IPS-18c (cell line): Measurements from ENCODE around the gene USP40.
"Not testable (repeated sequence)": the region's sequence is repeated elsewhere in the genome, so short reads cannot be mapped to it uniquely, and the experiment has no call there.

Experiments
- H3K4me3 ChIP-seq: 2 replicates; pipeline ENCODE4 v1.7.0; 2013; ENCODE audit warnings: low read depth, mild to moderate bottlenecking, low read length, moderate library complexity; ENCODE audit not compliant: insufficient read depth
- H3K9me3 ChIP-seq: one replicate; pipeline ENCODE4 v1.6.1; 2013; ENCODE audit warnings: mild to moderate bottlenecking, low read length, moderate library complexity; ENCODE audit not compliant: control insufficient read depth, insufficient read depth

Gene USP40

DNA sequence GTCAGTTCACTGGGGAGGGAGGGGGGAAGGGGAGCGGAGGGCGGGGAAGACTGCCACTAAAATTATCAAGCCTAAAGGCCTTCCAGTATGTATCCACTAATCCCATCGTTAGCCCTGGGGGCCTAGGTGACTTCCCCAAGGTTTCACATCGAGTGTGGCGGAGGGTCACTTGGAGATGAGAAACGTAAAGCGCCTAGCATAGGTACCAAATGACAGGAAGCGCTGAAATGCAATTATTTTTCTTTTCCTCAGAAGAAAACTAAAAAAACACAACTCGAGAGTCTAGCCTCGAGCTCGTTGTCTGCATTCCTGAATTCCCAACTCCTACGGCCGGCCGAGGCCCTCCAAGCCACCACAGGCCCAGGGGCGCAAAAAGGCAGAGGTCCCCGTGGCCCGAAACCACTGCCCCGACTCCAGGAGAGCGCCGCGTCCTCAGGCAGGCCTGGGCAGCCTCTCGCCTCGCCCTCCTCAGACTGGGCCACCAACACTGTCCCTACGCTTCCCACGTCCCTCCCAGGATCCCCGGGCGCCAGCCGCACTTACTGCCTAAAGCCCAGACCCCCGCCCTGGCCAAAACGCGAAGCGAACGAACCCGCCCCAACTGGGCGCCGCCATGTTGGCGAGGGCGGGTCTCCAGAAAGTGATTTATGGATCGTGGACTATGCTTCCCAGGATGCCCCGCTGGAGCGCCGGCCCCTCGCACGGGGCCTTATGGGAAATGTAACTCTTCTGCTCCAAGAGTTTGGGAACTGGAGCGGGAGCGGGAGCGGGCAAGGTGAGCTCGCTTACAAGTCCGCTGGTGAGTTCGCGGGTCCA, at the start of gene USP40:
USP40 (minus strand) TSS at position 642 of the 816 bp plus-strand sequence. CDS start 1,228 bp downstream, outside the sequence.
- peak within 1 kb of the TSS; percentile 84 for H3K4me3 ChIP-seq
- no peaks in the 10 kb centered on the region for H3K9me3 ChIP-seq

DNA sequence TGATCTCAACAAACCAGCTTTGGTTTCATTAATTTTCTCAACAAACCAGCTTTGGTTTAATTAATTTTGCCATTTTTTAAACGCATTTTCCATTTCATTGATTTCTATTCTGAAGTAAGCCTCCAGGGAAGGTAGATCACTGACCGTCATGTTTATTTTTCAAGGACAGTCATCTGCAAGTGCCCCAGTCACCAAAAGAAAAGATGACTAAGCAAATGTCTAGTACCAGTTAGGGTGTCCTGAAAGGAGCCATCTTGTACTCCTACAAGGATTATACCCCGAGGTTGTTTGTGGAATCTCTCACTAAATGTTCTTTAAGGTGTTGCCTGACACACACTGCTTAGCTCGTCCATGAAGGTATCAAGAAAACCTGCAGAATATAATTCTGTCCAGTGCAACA, 44.7 kb upstream of the USP40 start:
- Histone ChIP-seq H3K9me3 (no peaks in the 10 kb centered on the region), H3K4me3 (no peak overlapping the region)

DNA sequence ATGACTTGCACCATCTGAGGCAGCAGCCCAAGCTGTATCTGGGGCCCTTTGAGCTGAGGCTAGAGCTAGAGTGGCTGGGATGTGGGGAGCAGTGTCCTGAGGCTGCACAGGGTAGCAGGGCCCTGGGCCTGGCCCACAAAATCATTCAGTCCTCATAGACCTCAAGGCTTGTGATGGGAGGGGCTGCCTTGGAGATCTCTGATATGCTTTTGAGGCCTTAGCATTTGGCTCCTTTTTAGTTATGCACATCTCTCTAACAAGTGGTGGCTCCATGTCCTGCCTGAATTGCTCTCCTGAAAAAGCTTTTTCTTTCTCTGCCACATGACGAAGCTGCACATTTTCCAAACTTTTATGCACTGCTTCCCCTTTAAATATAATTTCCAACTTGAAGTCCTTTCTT, 39.1 kb upstream of the USP40 start:
- Histone ChIP-seq H3K9me3 (no peaks in the 10 kb centered on the region), H3K4me3 (no peak overlapping the region)

DNA sequence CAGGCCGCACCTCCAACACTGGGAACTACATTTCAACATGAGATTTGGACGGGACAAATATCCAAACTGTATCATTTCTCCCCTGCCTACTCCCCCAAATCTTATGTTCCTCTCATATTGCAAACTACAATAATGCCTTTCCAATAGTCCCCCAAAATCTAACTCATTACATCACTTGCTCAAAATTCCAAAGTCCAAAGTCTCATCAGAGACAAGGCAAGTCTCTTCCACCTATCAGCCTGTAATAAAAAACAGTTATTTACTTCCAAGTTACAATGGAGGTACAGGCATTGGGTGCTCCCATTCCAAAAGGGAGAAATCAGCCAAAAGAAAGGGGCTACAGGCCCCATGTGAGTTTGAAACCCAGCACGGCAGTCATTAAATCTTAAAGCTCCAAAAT, 38.2 kb upstream of the USP40 start:
- no peaks in the 10 kb centered on the region for H3K9me3 ChIP-seq
- H3K4me3 ChIP-seq, result no peak overlapping the region

DNA sequence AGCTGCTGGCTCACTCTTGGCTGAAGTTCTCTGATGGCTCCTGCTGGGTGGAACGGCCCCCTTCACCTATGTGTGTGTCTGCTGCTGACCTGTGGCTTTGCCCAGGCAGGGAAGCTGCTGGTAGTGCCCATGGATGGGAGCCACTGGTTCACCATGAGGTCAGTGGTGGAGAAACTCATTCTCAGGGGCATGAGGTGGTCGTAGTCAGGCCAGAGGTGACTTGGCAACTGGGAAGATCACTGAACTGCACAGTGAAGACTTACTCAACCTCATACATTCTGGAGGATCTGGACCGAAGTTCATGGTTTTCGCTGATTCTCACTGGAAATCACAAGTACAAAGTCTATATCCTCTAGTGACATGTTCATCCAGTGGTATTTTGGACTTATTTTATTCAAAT, 36.9 kb upstream of the USP40 start:
- Histone ChIP-seq H3K9me3 (no peaks in the 10 kb centered on the region), H3K4me3 (no peak overlapping the region)

GRCh38 chr2:233602076-233602475, 35.5 kb upstream of the USP40 start:
- no peaks in the 10 kb centered on the region for H3K9me3 ChIP-seq
- H3K4me3 ChIP-seq, result no peak overlapping the region

DNA sequence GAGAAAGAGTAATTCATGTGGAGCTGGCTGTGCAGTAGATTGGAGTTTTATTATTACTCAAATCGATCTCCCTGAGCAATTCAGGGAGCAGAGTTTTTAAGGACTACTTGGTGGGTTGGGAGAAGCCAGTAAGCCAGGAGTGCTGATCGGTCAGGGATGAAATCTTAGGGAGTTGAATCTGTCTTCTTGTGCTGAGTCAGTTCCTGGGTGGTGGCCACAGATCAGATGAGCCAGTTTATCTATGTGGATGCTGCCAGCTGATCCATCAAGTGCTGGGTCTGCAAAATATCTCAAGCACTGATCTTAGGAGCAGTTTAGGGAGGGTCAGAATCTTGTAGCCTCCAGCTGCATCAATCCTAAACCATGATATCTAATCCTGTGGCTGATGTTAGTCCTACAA, 33.8 kb upstream of the USP40 start:
- Histone ChIP-seq H3K9me3 (peaks cover 4% of the 10 kb centered on the region), H3K4me3 (no peak overlapping the region)

DNA sequence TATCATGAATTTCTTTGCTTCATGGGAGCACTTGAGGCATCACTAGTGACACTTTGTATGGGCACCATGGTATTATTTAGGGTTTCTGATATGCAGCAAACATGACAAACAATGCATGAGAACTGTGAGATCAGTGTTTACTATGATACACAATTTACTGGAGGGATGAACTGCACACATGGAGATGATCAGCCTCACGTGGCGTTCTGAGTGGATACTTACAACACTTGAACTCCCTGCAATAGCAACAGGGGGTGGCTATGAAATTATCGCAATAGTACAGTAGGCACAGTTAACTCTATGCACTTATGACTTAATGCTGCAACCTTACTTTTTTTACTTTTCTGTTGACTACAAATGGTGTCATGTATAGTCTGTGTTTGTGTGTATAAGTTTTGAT, 32.4 kb upstream of the USP40 start:
- Histone ChIP-seq H3K4me3 (no peak overlapping the region), H3K9me3 (peaks cover 9% of the 10 kb centered on the region)

- H3K4me3 ChIP-seq, result no peak overlapping the region
- peaks cover 9% of the 10 kb centered on the region for H3K9me3 ChIP-seq
Measured at GRCh38 chr2:233597522-233597921, 30.9 kb upstream of the USP40 start.

GRCh38 chr2:233593201-233593600, 26.6 kb upstream of the USP40 start:
- H3K9me3 ChIP-seq, result peaks cover 12% of the 10 kb centered on the region
- no peak overlapping the region for H3K4me3 ChIP-seq

DNA sequence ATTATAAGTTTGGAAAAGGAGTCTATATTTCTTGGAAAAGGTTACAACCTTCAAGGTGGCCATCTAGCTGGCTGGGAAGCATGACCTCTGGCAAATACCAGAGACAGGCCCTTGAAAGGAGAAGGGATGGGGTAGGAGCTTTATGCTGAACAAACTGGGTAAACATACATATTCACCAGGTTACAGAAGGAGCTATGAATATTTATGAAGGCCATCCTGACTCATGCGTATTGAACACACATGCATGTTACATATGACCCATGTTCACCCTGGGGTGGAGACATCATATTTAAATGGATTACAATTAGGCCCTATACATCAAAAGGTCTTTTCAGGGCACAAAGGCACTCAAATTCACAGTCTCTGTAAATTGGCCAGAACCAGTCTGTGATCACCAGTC, 26.1 kb upstream of the USP40 start:
- H3K9me3 ChIP-seq, result peaks cover 12% of the 10 kb centered on the region
- H3K4me3 ChIP-seq, result not testable (repeated sequence)

DNA sequence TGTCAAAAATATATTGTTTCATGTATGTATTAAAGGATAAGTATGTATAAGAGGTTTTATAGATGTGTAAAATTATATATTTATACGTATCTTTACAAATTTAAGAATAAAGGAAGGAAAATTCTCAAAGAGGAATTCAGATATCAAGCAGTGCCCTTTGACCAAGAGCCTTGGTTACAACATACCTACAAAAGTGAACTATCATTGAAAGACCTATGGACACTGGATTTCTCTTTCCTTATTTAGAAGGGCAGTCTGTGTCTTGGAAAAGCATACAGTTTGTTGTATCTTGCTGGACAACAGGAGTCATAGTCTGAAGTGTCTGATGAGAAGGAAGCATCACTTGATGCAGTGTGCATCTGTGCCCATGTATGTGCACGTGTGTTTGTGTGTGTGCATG, 21.8 kb upstream of the USP40 start:
- Histone ChIP-seq H3K9me3 (peaks cover 4% of the 10 kb centered on the region), H3K4me3 (no peak overlapping the region)

- no peak overlapping the region for H3K4me3 ChIP-seq
- peaks cover 2% of the 10 kb centered on the region for H3K9me3 ChIP-seq
Measured at GRCh38 chr2:233584210-233584609, 17.6 kb upstream of the USP40 start.

- not testable (repeated sequence) for H3K9me3 ChIP-seq, H3K4me3 ChIP-seq
Measured at GRCh38 chr2:233583217-233583965, 16.8 kb upstream of the USP40 start.

DNA sequence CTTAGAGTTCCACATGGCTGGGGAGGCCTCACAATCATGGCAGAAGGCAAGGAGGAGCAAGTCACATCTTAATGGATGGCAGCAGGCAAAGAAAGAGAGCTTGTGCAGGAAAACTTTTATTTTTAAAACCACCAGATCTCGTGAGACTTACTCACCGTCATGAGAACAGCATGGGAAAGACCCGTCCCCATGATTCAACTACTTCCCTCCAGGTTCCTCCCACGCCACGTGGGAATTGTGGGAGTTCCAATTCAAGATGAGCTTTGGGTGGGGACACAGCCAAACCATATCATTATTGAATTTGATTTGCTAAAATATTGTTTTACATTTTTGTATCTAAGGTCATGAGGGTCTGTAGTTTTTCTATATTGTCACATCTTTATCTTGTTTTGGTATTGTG, 10.8 kb upstream of the USP40 start:
- not testable (repeated sequence) for H3K9me3 ChIP-seq, H3K4me3 ChIP-seq

- H3K9me3 ChIP-seq, result peaks cover 5% of the 10 kb centered on the region
- H3K4me3 ChIP-seq, result no peak overlapping the region
Measured at GRCh38 chr2:233572468-233572867, 5.9 kb upstream of the USP40 start.

DNA sequence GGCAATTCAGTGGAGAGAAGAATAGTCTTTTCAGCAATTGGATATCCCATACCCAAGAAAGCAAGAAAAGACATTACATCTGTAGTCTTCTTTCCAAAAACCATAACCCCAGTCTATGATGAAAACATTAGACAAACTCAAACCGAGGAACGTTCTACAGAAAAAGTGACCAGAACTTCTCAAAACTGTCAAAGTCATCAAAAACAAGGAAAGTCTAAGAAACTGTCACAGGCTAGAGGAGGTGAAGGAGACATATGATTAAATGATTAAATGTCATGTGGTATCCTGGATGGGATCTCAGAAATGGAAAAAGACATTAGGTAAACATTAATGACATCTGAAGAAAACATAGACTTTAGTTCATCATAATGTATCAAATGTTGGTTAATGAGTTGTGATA, 4.9 kb upstream of the USP40 start:
- Histone ChIP-seq H3K9me3 (peaks cover 5% of the 10 kb centered on the region), H3K4me3 (no peak overlapping the region)

DNA sequence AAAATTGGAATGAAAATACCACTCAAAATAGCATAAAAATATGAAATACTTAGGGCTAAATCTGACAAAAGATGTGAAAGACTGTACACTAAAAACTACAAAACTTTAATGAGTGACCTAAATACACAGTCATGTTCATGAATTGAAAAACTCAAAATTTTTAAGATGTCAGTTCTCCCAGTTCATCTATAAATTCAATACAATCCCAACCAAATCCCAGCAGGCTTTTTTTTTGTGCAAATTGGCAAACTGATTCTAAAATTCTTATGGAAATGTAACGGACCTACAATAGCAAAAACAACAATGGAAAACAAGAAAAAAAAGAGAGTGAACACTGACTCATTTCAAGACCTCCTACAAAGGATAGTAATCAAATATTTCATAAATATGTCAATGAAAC, 4.4 kb upstream of the USP40 start:
- Histone ChIP-seq H3K4me3 (no peak overlapping the region), H3K9me3 (peaks cover 3% of the 10 kb centered on the region)
